IPS-15b (cell line): ENCODE data around the gene MTMR12.
A peak's percentile ranks its signal among the peaks of the same experiment; 100 is the strongest.

Experiments
- H3K27me3 ChIP-seq: one replicate; pipeline ENCODE4 v1.6.1; 2013; ENCODE audit warnings: low read length; ENCODE audit not compliant: control insufficient read depth, insufficient read depth
- H3K36me3 ChIP-seq: one replicate; pipeline ENCODE4 v1.6.1; 2013; ENCODE audit warnings: low read length; ENCODE audit not compliant: control insufficient read depth, insufficient read depth
- H3K4me1 ChIP-seq: one replicate; pipeline ENCODE4 v1.6.1; 2013; ENCODE audit warnings: mild to moderate bottlenecking, low read length; ENCODE audit not compliant: control insufficient read depth, insufficient read depth
- H3K4me3 ChIP-seq: one replicate; pipeline ENCODE4 v1.5.1; 2013; ENCODE audit warnings: low read depth, low read length
- H3K9ac ChIP-seq: one replicate; pipeline ENCODE4 v1.6.1; 2013; ENCODE audit warnings: low read depth, mild to moderate bottlenecking, low read length
- H3K9me3 ChIP-seq: one replicate; pipeline ENCODE4 v1.6.1; 2013; ENCODE audit warnings: mild to moderate bottlenecking, low read length; ENCODE audit not compliant: control insufficient read depth, insufficient read depth

Gene MTMR12

DNA sequence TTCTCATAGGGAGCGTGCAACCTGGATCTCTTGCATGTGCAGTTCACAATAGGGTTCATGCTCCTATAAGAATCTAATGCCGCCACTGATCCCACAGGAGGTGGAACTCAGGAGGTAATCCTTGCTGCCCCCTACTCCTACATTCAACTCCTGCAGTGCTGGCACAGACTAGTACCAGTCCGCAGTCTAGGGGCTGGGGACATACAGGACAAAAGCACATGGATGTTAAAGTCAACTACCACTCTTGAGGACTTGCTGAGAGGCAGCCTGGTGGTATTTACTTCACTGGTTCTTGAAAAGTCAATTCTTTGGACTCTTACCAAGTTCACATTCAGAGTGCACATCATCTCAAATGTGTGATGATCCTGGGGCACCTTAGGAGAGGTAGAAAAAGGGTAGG lies 33.0 kb downstream of the MTMR12 start:
- Histone ChIP-seq H3K27me3 (no peaks in the 10 kb centered on the region), H3K9me3 (no peaks in the 10 kb centered on the region), H3K9ac (no peak overlapping the region), H3K4me1 (peaks cover 34% of the 10 kb centered on the region), H3K36me3 (peaks cover 7% of the 10 kb centered on the region), H3K4me3 (no peak overlapping the region)

DNA sequence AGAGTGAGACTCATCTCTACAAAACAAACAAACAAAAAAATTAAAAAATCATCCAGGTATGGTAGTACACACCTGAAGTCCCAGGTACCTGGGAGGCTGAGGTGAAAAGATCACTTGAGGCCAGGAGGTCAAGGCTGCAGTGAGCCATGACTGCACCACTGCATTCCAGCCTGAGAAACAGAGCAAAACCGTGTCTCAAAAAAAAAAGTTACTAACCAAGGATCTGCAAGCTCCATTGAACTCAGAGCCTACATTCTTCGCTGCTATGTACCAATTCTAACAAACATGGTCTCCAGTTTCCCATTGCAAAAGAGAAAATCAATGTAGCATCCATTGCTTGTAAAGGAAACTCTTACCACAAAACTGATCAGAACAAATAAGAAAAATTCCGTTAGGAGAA lies 33.5 kb downstream of the MTMR12 start:
- H3K4me1 ChIP-seq = peaks cover 36% of the 10 kb centered on the region

DNA sequence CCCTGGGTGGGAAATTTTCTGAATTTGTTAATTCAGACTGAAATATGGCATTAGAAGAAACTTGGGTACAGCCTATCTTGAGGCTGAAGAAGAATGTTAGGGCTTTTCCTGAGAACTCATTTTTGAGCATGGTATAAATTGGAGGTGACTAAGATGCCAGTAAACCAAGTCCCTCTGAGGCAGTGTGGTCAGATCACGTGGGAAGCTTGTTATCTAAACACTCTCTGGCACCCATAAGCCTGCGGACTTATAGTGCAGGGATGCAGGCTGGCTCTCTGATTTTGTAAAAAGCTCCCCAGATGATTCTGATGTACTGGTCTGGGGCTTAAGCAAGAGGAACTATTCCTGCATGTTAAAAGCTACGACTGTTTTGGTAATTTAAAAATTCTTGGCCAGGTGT lies 34.3 kb downstream of the MTMR12 start:
- no peaks in the 10 kb centered on the region for H3K27me3 ChIP-seq
- H3K4me1 ChIP-seq = peaks cover 35% of the 10 kb centered on the region
- peaks cover 10% of the 10 kb centered on the region for H3K36me3 ChIP-seq

More for the DNA sequence above, 33.5 kb downstream of the MTMR12 start:
- H3K9me3 ChIP-seq = no peaks in the 10 kb centered on the region
- H3K4me3 ChIP-seq = no peak overlapping the region
- H3K27me3 ChIP-seq = no peaks in the 10 kb centered on the region
- peaks cover 7% of the 10 kb centered on the region for H3K36me3 ChIP-seq
- no peak overlapping the region for H3K9ac ChIP-seq

DNA sequence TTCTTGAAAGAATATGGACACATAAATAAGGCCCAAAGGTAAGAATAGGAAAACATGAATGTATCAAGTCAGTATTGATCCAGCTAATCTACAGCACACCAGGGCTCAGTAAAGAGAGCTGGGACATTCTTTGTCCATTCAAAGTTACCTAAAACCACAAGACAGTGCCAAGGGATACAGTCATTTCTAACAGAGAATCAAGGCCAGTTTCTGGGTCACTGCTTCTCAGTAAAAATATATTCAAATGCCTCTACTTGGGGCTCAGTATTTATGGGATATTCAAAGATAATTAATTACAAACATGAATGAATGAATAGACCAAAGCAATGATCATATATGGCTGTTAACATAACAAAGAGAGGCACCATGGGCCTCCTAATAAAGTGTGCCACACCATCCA lies 34.9 kb downstream of the MTMR12 start:
- no peak overlapping the region for H3K9ac ChIP-seq
- H3K9me3 ChIP-seq = no peaks in the 10 kb centered on the region
- peaks cover 31% of the 10 kb centered on the region for H3K4me1 ChIP-seq
- H3K4me3 ChIP-seq = no peak overlapping the region
- no peaks in the 10 kb centered on the region for H3K27me3 ChIP-seq
- peaks cover 13% of the 10 kb centered on the region for H3K36me3 ChIP-seq

More for the DNA sequence above, 34.3 kb downstream of the MTMR12 start:
- Histone ChIP-seq H3K4me3 (no peak overlapping the region), H3K9me3 (no peaks in the 10 kb centered on the region), H3K9ac (no peak overlapping the region)

DNA sequence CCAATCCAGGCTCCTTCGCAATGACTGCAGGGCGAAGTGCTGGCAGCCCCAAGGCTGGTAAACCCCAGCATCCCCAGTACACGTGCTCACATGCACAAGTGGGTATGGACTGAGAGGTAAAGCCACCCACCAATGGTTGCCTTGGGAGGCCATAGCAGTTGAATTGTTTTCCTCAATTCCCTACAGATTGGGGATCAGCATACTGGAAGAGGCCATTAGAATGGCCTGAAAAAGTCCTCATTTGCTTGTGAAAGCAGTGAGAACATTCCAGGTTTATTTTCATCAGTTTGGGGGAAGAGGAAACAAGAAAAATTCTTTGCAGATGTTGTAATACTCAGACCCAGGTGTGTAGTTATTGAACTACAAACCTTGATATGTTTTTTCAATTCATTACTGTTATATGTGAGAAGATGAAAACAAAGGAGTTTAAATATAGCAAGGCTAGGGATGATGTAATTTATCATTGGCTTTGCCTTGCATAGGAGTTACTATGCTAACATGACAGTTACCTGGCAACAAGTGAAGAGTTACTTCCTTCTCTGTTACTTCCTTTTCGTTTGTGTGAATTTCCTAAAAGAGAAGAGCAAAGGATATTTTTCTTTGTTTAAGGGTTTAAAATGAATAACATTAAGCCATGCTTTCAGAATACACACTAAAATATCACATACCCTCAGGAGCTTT lies 36.4 kb downstream of the MTMR12 start:
- H3K36me3 ChIP-seq = peaks cover 16% of the 10 kb centered on the region
- H3K4me3 ChIP-seq = no peak overlapping the region
- no peaks in the 10 kb centered on the region for H3K27me3 ChIP-seq
- H3K9me3 ChIP-seq = no peaks in the 10 kb centered on the region
- peaks cover 29% of the 10 kb centered on the region for H3K4me1 ChIP-seq
- H3K9ac ChIP-seq = no peak overlapping the region

DNA sequence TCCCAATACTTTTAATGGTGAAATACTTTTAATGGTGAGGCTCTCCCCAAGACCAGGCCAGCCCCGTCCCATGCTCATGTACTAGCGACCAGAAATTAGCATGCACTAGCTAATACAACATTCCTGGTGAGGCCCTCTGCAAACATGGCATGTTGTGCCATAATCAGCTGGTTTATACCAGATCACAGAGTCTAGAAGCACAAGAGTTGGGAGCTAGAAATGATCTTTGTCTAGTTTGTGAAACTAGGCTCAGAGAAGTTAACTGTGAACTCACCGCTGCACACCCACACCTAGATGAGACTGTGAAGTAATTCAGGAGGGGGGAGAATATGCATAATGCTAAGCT lies 37.4 kb downstream of the MTMR12 start:
- Histone ChIP-seq H3K4me3 (no peak overlapping the region), H3K27me3 (no peaks in the 10 kb centered on the region), H3K4me1 (peaks cover 29% of the 10 kb centered on the region), H3K9ac (no peak overlapping the region), H3K9me3 (no peaks in the 10 kb centered on the region), H3K36me3 (peaks cover 16% of the 10 kb centered on the region)

DNA sequence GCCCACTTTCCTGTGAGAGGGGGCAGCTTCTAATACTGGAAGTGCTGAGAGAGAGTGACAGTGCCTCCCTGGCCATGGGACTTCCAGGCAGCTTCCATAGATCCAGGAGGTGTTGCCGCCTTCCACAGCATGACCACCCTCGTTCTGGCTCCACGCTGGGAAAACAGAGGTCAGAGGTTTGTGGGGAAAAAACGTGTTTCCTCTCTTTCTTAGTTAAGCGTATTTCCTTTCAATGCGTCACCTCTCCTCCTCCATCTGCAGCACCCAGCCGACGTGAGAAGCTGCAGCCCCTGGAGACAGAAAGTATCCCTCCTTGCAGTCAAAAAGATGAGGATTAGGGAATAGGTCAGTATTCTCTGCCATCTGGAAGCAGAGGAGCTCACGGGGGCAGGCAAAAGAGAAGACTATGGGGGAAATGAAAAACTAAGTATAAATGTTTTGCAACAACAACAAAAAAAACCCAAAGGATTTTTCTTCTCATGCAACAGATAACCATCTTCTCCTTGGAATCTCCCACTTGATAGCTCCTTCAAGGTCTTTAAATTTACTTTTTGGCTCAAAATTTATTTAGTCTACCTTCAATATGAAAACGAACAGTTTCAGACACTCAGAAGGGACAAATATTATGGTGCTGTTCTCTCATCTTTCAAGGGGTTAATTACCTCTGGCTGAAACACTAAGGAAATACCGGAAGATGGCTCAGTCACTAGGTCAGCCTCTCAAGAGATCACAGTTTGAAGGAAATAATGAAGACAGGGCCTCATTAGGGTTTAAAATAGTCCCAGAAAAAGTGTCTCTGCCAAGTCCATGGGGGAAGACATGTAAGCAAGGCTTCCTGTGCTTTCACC lies 38.0 kb downstream of the MTMR12 start:
- Histone ChIP-seq H3K4me1 (peaks cover 29% of the 10 kb centered on the region), H3K36me3 (peaks cover 20% of the 10 kb centered on the region), H3K27me3 (no peaks in the 10 kb centered on the region), H3K9me3 (no peaks in the 10 kb centered on the region), H3K4me3 (no peak overlapping the region), H3K9ac (peak overlapping the region; percentile 38)

DNA sequence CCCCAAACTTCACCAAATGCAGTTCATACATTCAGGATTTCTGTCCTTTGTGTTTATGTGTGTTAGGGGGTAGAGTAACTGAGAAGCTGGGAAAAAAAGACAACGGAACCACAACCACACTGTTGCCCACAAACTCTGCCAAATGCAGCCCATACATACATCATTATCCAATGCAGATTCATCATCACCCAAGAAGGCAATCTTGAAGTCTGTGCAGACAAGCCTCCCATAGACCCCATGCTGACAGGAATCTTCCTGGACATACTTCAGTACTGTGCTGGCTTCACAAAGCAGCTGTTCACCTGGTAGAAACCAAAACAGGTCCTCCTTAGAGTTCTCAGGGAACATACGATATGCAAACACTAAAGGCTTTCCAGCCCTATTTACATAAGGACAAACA lies 38.9 kb downstream of the MTMR12 start:
- peaks cover 20% of the 10 kb centered on the region for H3K36me3 ChIP-seq
- H3K9me3 ChIP-seq = no peaks in the 10 kb centered on the region
- no peak overlapping the region for H3K9ac ChIP-seq
- H3K4me3 ChIP-seq = no peak overlapping the region
- H3K4me1 ChIP-seq = peaks cover 29% of the 10 kb centered on the region
- H3K27me3 ChIP-seq = no peaks in the 10 kb centered on the region

DNA sequence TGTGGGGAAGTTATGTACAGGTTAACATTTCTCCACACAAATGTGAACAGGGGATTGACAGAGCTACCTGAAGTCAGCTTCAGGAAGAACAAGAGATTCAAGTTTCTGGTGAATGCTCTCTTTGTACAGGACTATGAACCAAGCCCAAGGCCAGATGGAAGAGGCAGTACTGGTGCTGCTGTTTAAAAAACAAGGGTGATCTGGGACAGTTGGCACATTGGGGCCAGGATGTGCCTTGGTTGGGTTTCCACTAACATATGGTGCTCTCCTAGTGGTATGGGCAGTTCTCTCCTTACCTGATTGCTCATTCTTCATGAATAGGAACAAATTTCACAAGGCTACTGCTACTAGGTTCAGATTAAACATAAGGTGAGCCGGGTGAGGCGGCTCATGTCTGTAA lies 40.0 kb downstream of the MTMR12 start:
- Histone ChIP-seq H3K9ac (no peak overlapping the region), H3K36me3 (peaks cover 20% of the 10 kb centered on the region), H3K4me1 (peaks cover 27% of the 10 kb centered on the region), H3K9me3 (no peaks in the 10 kb centered on the region), H3K27me3 (no peaks in the 10 kb centered on the region), H3K4me3 (no peak overlapping the region)

DNA sequence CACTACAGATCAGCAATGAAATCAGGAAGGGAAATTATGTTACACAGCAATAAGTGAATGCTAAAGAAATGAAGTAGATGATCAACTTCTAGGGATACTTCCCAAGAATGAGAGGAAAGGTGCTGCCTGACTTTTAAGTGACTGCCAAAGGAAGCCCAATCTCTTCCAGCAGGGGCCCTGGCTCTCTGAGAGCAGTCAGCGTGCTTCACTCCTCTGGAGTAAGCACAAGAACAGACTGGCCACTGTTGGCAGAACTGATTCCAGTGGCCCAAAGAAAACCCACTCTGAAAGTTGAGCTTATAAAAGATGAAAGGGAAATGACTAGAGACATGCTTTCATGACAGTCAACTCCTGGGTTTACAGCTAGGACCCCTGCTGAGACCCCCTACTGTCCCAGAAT lies 41.8 kb downstream of the MTMR12 start:
- Histone ChIP-seq H3K9ac (no peak overlapping the region), H3K36me3 (peaks cover 23% of the 10 kb centered on the region), H3K9me3 (no peaks in the 10 kb centered on the region), H3K27me3 (no peaks in the 10 kb centered on the region), H3K4me1 (peaks cover 20% of the 10 kb centered on the region), H3K4me3 (no peak overlapping the region)

DNA sequence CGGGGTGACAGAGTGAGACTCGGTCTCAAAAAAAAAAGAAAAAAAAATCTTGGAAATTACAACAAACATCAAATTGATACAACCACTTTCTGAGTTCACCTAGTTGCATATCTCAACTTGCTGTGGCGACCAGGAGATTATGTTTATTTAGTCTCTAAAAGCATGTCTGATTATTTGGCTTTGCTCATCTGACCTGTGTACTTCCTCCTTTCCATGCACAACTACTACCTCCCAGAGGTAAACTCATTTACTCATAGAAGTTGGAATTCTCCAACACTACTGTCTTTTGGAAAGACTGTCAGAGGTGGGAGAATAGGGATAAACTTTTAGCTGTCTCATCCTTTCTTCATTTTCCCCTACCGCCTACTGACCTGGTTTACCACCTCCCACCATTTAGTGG lies 42.6 kb downstream of the MTMR12 start:
- Histone ChIP-seq H3K4me1 (peaks cover 13% of the 10 kb centered on the region), H3K27me3 (no peaks in the 10 kb centered on the region), H3K36me3 (peaks cover 22% of the 10 kb centered on the region), H3K4me3 (no peak overlapping the region), H3K9ac (no peak overlapping the region), H3K9me3 (no peaks in the 10 kb centered on the region)

DNA sequence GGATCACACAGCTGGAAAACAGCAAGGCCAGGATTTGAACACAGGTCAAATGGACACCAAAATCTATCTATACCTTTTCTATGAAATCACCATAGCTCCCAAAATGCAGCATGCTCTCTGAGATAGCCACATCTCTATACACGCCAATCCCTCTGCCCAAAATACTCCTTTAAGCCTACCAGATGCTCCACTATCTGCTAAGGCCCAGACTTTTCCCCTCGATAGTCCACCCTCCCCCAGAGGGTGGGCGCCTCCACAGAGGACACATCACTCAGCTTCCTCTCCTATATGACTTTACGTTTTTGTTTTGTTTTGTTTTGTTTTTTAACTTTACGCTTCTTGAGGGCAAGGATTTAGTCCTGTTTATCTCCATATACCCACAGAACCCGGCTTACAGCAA lies 46.8 kb downstream of the MTMR12 start:
- no peaks in the 10 kb centered on the region for H3K9me3 ChIP-seq
- H3K36me3 ChIP-seq = peaks cover 30% of the 10 kb centered on the region
- no peaks in the 10 kb centered on the region for H3K27me3 ChIP-seq
- H3K4me1 ChIP-seq = no peaks in the 10 kb centered on the region
- no peak overlapping the region for H3K4me3 ChIP-seq
- H3K9ac ChIP-seq = no peak overlapping the region
